Hepatocyte (in vitro differentiated cells): ENCODE results near the gene KRTAP23-1. TPM values are rescaled to one million over a fixed set of nuclear protein-coding genes. Genes with fewer than 3 reads are reported as not detected.

ENCODE experiments used
- DNase-seq: peaks from one replicate; pipeline ENCODE4 v3.0.0-alpha.2; 2016; ENCODE audit warnings: low spot score
- H2AFZ ChIP-seq: fragments of 200-600 bp; sonication (generic); 2 replicates; pipeline ENCODE4 v1.6.0; 2016; ENCODE audit warnings: antibody characterized with exemption, mild to moderate bottlenecking
- H3K27ac ChIP-seq: fragments of 200-600 bp; sonication (generic); 2 replicates; pipeline ENCODE4 v1.5.1; 2016; ENCODE audit warnings: mild to moderate bottlenecking
- H3K27me3 ChIP-seq: fragments of 200-600 bp; sonication (generic); 2 replicates; pipeline ENCODE4 v1.6.1; 2016
- H3K36me3 ChIP-seq: fragments of 200-600 bp; sonication (generic); replicated peaks from 2 replicates; pipeline ENCODE4 v1.5.1; 2016; ENCODE audit warnings: low read depth; ENCODE audit not compliant: insufficient read depth
- H3K4me1 ChIP-seq: fragments of 200-600 bp; sonication (generic); 2 replicates; pipeline ENCODE4 v1.5.1; 2016; ENCODE audit warnings: mild to moderate bottlenecking, moderate library complexity; ENCODE audit not compliant: insufficient read depth
- H3K4me2 ChIP-seq: fragments of 200-600 bp; sonication (generic); 2 replicates; pipeline ENCODE4 v1.6.0; 2016
- H3K4me3 ChIP-seq: fragments of 200-600 bp; sonication (generic); 2 replicates; pipeline ENCODE4 v1.5.1; 2016; ENCODE audit warnings: mild to moderate bottlenecking
- H3K79me2 ChIP-seq: fragments of 200-600 bp; sonication (generic); 2 replicates; pipeline ENCODE4 v1.6.0; 2017; ENCODE audit warnings: mild to moderate bottlenecking
- H3K9me2 ChIP-seq: fragments of 200-600 bp; sonication (generic); replicated peaks from 2 replicates; pipeline ENCODE4 v1.6.0; 2017; ENCODE audit warnings: mild to moderate bottlenecking; ENCODE audit not compliant: insufficient read depth
- H3K9me3 ChIP-seq: fragments of 200-600 bp; sonication (generic); 2 replicates; pipeline ENCODE4 v1.5.1; 2016; ENCODE audit warnings: low read depth, mild to moderate bottlenecking
- H4K20me1 ChIP-seq: fragments of 200-600 bp; sonication (generic); 2 replicates; pipeline ENCODE4 v1.6.0; 2016; ENCODE audit warnings: mild to moderate bottlenecking; ENCODE audit not compliant: insufficient read depth, poor library complexity, severe bottlenecking
- CTCF ChIP-seq: fragments of 200-600 bp; sonication (generic); IDR thresholded peaks from 2 replicates; pipeline ENCODE4 v1.5.1; 2016; ENCODE audit warnings: antibody characterized with exemption, mild to moderate bottlenecking; ENCODE audit not compliant: poor library complexity
- EZH2 ChIP-seq: fragments of 200-600 bp; sonication (generic); IDR thresholded peaks from 2 replicates; pipeline ENCODE4 v1.6.1; 2016; ENCODE audit warnings: antibody characterized with exemption, mild to moderate bottlenecking, borderline replicate concordance
- EZH2phosphoT487 ChIP-seq: fragments of 200-600 bp; sonication (generic); IDR thresholded peaks from one replicate; pipeline ENCODE4 v1.6.1; 2018; ENCODE audit warnings: antibody characterized with exemption, mild to moderate bottlenecking, low read depth, moderate library complexity; ENCODE audit not compliant: unreplicated experiment, severe bottlenecking
- WGBS: methylation state at CpG from one replicate; pipeline ENCODE4 v1.1.6; 2016; ENCODE audit warnings: low lambda C conversion rate; ENCODE audit errors: missing lambda C conversion rate; 5-methylcytosine and 5-hydroxymethylcytosine counted together
- polyA plus RNA-seq: library from polyadenylated mRNA; unstranded; fragments of >200 nt; fragmentation: Nextera tagmentation; extraction: Ambion mirVana; gene quantifications from 2 replicates; pipeline ENCODE4 v1.2.1, GENCODE V29; 2016
- total RNA-seq: library from RNA; depleted of rRNA; stranded (reverse); fragments of >200 nt; gene quantifications from 2 replicates; pipeline ENCODE4 v1.2.3, GENCODE V29; 2014

KRTAP23-1 gene
- total and polyA plus RNA-seq, 2 experiments from 2014 or later: not detected

- Histone ChIP-seq H3K4me1 (no peaks in the 10 kb centered on the region), H3K27ac (no peak overlapping the region), H3K36me3 (no peaks in the 10 kb centered on the region), H3K4me2 (no peak overlapping the region), H3K4me3 (no peak overlapping the region), H3K9me3 (no peaks in the 10 kb centered on the region), H3K9me2 (no peaks in the 10 kb centered on the region), H4K20me1 (no peaks in the 10 kb centered on the region), H3K79me2 (no peaks in the 10 kb centered on the region), H3K27me3 (no peaks in the 10 kb centered on the region), H2AFZ (no peak overlapping the region)
- TF ChIP-seq EZH2: no peak
- no peak for TF ChIP-seq CTCF
- no peak for TF ChIP-seq EZH2phosphoT487
- 89% methylated on average over 2 of the region's 2 CpGs for WGBS
- no peak for DNase-seq
These were observed 15.7 kb downstream of the KRTAP23-1 start for GRCh38 chr21:30332681-30333080.

DNA sequence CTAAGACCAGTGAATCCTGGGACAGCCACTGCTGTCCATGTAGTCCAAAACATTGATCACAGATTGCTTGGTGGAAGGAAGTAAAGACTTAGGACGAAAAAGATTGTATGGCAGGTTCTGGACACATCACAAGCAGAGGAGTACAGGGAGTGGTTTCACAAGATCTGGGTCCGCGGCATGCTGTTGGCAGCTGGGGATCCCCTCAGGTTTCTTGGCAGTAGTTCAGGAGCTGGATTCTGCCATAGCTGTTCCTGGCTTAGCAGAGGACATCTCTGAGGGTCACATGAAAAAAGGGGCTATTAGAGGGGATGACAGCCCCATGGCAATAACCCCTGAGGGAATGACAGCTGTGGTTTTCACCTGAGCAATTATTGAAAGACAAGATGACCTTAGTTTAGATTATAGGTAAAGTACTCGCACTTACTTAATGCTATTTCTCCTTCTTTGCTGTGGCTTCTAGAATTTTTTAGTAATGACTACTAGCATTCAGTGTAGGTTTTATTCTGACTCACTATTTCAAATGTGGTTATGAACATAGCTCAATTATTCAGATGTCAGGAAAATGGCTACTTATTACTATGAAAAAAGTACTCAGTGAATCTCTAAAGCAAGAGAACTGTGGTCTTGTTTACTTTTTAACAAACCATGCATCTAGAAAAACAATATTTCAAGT lies 19.1 kb downstream of the KRTAP23-1 start:
- Histone ChIP-seq H3K4me1 (no peaks in the 10 kb centered on the region), H3K9me3 (peaks cover 10% of the 10 kb centered on the region), H2AFZ (no peak overlapping the region), H3K4me2 (no peak overlapping the region), H3K4me3 (no peak overlapping the region), H3K36me3 (no peaks in the 10 kb centered on the region), H3K27me3 (no peaks in the 10 kb centered on the region), H4K20me1 (no peaks in the 10 kb centered on the region), H3K27ac (no peak overlapping the region), H3K9me2 (no peaks in the 10 kb centered on the region), H3K79me2 (no peaks in the 10 kb centered on the region)
- WGBS: 86% methylated on average over 4 of the region's 4 CpGs
- no peak for DNase-seq
- TF ChIP-seq EZH2 (no peak), EZH2phosphoT487 (no peak), CTCF (no peak)

DNA sequence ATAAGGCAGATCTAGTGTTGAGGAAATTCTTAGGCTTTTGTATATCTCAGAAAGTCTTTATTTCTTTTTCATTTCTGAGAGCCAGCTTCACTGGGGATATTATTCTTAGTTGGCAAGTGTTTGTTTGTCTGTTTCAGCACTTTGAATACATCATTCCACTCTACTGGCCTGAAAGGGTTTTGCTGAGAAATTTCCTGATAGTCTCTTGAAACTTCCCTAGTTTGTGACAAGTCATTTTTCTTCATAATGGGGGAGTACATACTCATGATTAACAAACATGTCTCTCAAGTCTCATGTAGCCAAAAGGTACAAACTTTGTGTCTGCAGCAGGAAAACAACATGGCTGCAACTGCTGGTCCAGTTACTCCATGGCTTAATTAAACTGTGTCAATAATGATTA lies 22.0 kb downstream of the KRTAP23-1 start:
- Histone ChIP-seq H4K20me1 (no peaks in the 10 kb centered on the region), H3K27me3 (no peaks in the 10 kb centered on the region), H2AFZ (no peak overlapping the region), H3K36me3 (no peaks in the 10 kb centered on the region), H3K9me2 (no peaks in the 10 kb centered on the region), H3K27ac (no peak overlapping the region), H3K4me3 (no peak overlapping the region), H3K4me2 (no peak overlapping the region), H3K79me2 (no peaks in the 10 kb centered on the region), H3K4me1 (no peaks in the 10 kb centered on the region), H3K9me3 (peaks cover 10% of the 10 kb centered on the region)
- DNase-seq: no peak
- no peak for TF ChIP-seq EZH2

DNA sequence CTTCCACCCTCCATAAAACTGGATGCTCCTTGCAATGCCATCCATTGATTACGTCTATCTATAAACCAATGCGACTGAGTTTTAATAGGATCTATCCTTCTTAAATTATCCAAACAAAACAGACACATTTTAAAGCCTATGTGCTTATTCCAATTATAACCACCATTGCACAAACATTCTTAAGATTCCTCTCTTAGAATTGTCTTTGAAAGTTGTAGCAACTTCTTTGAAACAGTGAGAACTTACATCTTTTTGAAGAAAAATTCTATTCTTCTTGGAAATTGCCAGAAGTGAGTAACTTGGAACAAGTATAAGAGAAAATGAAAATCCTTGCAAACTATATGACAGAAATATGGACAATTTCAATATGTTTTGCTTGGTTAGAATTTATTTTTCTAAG lies 28.2 kb downstream of the KRTAP23-1 start, which contains the start of gene KRTAP26-1:
TSS of gene KRTAP26-1 (minus strand) at position 101 of the 400 bp plus-strand sequence. CDS start 280 bp downstream, outside the sequence.
- peaks cover 5% of the 10 kb centered on the region for H3K9me3 ChIP-seq
- H3K4me2 ChIP-seq: no peak within 1 kb of the TSS
- no peak within 1 kb of the TSS for H3K27ac ChIP-seq
- H4K20me1 ChIP-seq: no peaks in the 10 kb centered on the region
- H3K36me3 ChIP-seq: no peaks in the 10 kb centered on the region
- H3K9me2 ChIP-seq: no peaks in the 10 kb centered on the region
- H3K4me3 ChIP-seq: no peak within 1 kb of the TSS
- WGBS: 94% methylated on average over 2 of the region's 2 CpGs
- H2AFZ ChIP-seq: no peak within 1 kb of the TSS
- no peaks in the 10 kb centered on the region for H3K4me1 ChIP-seq
- H3K79me2 ChIP-seq: no peaks in the 10 kb centered on the region
- TF ChIP-seq EZH2 (no peak), EZH2phosphoT487 (no peak), CTCF (no peak)
- DNase-seq: no peak
- H3K27me3 ChIP-seq: no peaks in the 10 kb centered on the region
